NCI-H2107 treated with DMSO at 0.1 percent for 48 hours (cell line): ENCODE measurements around the gene CAPNS2.

Experiments
- DNase-seq: peaks from one replicate; lab custom pipeline; 2025; ENCODE audit not compliant: unreplicated experiment; lab: John Stamatoyannopoulos, UW

CAPNS2 gene

DNA sequence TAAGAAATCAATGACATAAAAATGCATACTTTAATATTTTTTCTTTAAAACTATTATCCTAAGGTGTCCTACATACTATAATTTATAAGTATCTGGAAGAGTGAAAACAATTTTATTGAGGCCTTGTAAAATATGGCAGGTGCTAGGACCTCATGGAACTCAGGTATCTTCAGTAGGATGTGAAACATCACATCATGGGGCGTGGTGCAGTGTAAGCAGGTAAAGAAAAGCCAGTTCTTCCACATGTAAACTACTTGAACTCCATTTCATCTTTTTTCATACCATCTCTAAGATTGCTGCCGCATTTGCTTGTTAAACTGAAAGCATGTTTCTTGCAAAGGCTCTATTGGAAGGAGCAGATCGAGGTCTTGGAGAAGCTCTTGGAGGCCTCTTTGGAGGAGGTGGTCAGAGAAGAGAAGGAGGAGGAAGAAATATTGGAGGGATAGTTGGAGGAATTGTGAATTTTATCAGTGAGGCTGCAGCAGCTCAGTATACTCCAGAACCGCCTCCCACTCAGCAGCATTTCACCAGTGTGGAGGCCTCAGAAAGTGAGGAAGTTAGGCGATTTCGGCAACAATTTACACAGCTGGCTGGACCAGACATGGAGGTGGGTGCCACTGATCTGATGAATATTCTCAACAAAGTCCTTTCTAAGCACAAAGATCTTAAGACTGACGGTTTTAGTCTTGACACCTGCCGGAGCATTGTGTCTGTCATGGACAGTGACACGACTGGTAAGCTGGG, at the start of gene CAPNS2:
Gene CAPNS2 (plus strand): TSS at position 253 of the 744 bp plus-strand sequence. CDS start 73 bp downstream, at position 326.
- DNase-seq = no peak

DNA sequence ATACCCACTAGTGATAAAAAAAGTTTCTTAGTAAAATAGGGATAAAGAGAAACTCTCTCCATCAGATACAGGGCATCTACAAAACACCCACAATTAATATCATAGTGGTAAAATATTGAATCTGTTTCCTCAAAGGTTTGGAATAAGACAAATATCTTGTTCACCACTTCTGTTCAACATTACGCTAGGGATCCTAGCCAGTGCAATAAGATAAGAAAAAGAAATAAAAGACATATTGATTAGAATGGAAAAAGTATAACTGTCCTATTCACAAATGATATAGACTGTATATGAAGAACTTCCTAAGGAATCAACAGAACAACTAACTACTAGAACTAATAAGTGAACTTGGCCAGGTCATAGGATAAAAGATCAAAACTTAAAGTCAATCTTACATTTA, 44.7 kb upstream of the CAPNS2 start:
- DNase-seq = no peak

DNA sequence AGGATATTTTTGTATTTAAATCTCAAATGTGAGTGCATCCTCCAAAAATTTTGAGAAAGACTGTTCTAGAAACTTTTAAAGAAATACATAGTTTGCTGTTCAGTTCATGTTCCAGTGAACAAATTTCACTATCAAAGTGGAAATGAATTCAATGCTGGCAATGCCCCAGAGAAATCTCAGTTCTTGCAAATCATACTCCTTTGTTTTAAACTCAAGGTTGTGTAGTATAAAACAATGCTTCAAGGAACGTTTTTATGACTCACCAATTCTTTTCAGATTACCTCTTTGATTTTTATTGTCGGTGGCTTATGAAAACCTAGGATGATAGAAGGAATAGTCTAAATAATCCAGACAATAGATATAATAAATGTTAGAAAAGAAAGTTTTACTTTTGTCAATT, 40.0 kb upstream of the CAPNS2 start:
- no peak for DNase-seq

DNA sequence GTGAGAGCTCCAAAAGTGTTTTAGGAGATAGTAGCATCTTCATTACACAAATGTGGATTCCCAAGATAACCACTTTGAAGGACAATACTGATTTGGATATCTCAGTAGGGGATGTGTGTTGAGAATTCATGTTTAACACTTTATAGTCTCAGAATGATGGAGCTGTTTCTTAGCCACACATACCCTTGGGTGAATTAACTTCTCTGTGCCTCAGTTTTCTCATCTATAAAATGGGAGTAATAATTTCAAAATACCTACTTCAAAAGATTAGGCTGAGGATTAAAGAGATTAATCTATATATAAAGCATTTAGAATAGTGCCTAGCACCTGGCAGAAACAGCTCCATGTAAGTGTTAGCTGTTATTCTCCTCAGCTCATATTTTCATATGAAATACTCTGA, 38.6 kb upstream of the CAPNS2 start:
- no peak for DNase-seq

DNA sequence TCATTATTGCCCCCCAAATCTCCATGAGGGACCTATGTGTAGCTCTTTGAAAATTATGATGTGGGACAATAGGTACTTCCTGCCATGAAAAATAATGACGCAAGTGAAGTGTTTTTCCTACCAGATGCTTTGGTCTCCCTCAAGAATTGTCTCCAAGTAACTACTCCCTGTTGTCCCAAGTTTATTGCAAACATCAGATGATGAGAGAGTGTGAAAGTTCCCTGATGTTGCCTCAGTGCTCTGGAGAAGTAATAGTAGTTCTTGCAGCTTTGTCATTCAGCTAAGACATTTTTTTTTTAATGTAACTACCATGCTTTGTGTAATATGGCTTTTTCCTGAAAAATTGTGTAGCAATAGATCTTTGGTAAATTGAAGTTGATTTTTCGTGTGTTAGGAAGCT, 37.5 kb upstream of the CAPNS2 start:
- DNase-seq = no peak

DNA sequence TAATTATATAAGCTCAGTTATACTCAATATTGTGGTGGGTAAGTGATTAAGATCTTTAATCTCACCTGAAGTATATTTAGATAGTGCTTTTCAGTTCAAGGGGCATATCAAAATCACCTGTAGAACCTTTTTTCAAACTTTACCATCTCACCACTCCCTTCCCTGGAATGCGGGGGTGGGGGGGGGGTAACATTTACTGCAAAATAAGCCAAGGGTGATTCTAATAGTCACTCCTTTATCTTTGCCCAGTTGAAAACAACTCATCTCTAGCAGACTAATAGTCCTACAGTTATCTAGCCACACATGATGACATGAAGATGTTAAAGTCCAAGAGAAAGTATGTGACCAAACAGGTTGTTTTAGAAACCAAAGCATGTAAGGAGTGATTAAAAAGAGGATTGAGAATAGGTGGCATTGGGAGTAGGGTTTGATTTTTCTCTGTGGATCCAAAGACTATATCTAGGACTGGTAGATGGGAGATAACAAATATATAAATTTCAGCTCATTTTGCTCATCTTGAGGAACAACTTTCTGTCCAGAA, 36.1 kb upstream of the CAPNS2 start:
- no peak for DNase-seq

DNA sequence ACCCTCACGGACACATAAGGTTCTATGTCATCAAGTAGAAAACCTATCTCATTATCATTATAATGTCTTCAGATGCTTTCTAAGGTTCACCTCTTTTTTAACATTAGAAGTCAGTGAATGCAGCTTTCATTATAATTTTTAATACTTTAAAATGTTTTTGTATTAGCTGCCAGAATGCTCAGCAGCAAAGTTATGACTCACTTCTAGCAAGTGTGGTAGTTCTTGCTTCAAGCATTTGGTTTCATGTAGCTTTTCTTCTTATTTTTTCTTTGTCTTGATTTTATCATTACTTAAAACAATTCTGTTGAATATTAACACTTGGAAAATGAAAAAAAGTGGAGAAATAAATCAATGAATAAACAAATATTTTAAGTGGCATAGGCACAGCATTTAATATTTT, 34.3 kb upstream of the CAPNS2 start:
- DNase-seq = no peak

DNA sequence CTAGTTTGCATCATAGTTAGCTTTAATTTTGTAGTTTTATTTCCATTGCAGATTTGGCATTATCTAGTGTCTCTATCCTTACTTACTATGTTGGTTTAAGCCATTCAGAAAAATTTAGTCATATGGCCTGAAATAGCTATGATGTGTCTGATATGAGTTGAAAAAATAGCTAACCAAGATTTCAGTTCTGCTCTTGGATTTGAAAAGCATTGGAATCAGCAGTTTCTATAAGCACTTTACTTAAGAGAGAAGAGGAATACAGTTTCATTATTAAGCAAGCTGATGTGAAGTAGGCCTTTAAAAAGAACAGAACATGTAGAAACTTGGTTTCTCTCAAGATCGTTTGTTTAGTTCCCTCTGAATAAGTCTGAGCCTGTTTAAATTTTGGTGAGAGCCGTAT, 31.7 kb upstream of the CAPNS2 start:
- no peak for DNase-seq

DNA sequence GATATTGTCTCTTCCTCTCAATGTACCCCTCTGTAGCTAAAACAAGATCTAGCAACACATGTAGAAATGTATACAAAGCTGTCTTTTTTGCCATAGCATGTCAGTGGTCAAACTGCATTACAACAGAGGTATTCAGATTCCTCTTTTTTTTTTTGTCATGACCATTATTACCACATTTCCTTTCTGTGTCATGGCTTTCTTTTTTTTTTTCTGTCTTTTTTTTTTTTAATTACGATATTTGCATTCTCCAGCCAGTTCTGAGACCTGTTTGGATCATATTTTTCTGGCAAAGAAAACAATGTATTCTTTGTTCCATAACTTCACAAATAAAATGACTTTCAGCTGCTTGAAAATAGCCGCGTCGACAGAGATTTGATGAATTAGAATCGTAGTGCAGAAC, 27.4 kb upstream of the CAPNS2 start:
- DNase-seq = no peak

DNA sequence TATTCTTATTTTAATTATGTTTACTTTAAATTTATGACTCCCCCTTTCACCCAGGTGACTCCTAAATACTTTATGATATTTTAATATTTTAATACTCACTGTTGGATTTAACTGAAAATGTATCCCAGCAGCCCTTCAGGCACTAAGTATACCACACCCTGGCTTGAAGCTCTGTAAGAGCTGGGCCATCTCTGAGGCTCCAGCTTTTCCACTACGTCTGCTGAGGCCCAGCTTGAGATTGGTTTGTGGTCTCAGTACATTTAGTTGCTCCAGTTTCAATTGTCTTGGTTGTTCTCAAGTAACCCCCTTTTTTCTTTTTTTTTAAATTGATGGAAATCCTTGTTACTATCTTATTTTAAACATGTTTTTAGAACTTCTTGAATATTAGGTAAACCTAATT, 27.0 kb upstream of the CAPNS2 start:
- no peak for DNase-seq

DNA sequence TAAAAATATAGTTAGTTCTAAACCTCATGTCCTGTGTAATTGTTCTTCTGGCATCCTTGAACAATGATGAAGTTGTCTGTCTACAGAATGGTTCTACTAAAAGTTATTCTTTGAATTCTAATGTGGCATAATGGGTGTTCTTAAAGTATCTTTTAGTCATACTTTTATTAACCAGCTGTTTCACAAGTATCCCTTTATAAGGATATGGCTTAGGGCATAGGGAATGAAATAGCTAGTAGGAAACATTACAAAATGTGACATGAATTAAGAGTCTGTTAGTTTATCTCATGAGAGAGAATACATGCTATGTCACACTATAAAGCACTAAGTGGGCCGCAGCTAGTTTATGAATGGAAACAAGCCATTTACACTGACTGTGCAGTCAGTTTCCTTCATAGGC, 26.3 kb upstream of the CAPNS2 start:
- DNase-seq = no peak

DNA sequence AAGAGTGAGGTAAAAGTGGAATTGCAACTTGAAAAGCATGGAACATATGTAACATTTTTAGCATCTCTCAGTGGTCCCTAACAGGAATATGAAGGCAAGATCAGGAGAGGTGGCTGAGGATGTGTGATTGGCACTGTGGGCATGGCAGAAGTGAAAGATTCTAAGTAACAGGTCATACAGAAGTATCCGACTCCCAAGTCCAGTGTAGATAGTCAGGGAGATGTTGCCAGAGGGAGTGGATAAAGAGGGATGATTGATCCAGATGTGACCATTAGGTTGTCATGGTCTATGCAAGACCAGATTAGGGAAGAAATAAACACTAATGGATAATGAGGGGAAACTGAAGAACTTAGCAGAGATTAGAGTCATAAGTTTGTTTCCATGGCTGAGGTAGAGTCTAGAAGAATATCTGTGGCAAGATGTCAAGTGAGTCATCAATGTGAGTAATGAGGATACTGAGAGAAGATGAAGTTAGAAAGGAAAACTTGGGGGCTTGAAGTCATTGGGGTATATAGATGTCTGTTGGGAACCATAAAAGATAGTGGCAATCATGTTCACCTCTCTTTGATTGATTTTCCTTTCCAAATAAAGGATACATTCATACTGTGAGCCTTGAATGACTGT, 23.9 kb upstream of the CAPNS2 start:
- DNase-seq = no peak

DNA sequence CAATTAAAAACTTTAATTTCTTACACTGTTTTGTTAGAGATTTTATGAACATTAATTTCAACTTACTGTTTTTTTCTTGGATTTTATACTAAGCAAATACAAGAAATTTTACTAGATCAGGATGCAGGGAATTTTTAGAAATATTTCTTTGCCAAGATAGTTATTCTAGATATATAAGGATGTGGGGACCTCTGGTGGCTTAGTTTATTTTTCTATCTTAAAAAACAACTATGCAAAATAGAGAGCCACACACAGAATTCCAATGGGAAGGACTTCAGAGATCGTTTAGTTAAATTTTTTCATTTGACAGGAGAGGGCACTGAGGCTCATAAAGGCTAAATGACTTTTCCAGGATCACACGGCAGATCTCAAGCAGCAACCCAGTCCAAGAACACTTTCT, 23.0 kb upstream of the CAPNS2 start:
- DNase-seq = no peak

DNA sequence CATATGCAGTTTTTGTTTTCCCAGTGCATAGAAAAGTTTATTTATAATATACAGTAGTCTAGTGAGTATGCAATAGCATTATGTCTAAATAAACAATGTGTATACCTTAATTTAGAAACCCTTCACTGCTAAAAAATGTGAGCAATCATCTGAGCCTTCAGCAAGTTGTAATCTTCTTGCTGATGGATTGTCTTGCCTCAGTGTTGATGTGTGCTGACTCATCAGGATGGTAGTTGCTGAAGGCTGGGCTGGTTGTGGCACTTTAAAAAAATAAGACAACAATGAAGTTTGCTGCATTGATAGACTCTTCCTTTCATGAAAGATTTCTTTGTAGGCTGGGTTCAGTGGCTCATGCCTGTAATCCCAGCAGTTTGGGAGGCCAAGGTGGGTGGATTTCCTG, 13.9 kb upstream of the CAPNS2 start:
- DNase-seq = no peak

DNA sequence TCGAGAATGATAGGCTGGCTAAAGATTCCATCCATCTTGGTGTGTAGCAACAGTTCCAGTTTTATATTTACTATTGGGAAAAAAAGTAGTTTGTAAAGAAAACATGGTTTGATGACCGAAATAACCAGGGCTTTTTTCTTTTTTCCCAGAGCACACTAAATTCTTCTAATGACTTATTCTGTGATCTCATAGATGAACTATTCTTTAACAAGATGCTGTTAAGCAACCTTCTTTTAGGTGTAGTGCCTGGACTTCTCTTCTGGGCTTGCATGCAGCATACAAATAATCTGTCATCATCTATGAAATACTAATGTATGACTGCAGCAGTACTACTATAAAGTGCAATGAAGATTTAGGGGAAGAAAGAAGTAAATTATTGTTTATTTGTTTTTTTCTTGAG, 11.0 kb upstream of the CAPNS2 start:
- DNase-seq = no peak

DNA sequence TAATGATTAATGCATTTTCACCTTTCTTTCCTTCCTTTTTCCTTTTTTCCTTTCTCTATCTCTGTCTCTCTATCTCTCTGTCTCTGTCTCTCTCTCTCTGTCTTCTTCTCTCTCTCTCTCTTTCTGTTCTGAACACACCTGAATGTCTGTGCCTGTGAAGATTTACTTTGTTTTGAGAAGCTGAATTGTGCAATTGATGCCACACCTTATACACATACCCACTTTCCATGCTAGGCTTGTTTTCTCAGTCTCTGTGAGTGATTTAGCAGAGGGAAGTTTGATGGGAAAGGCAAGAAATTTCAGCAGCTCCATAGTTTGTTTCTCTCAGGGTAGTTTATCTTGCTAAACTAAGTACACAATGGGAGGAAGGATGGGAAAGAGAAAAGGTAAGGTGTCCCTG, 9.3 kb upstream of the CAPNS2 start:
- DNase-seq = no peak

DNA sequence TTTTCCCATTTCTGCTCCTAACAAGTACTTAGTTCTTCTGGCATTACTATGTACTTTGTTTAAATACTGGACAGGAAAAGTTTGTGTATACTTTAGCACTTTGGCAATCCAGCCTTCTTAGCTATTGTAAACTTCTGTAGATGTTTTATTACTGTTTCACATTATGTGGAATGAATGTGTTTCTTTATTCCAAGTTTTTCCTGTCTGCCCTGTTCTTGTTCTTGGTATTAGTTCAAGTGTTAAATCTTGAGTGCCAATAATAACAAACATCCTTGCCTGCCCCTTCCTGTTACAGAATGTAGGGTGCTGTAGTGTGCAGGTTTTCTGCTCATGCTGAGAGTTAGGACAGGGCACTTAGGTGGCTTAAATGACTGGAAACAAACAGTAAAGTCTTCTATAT, 7.3 kb upstream of the CAPNS2 start:
- DNase-seq = no peak

DNA sequence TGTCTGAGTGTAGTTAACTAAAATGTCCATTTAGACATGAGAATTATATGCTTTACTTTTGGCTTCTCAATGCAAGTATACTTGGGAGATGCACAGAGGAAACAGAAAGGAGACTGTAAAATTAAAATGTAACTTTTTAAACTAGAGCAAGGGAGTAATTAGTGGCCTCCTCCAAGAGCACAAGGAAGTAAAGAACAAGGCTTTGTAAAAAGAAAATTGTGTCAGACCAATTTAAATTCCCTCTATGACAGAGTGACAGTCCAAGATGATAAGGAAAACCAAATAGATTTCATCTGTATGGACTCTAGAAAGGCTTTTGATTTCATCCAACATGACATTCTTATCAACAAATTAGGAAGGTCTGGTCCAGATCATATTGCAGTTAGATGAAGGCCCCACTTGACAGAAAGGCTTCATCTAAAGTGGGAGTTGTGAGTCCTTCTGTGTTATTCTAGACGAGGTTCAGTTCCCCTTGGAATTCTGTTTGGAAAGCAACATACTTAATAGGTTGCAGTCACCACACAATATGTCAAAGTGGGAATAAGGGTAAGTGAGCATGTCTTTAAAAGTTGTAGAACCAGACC, 6.5 kb upstream of the CAPNS2 start:
- DNase-seq = no peak

DNA sequence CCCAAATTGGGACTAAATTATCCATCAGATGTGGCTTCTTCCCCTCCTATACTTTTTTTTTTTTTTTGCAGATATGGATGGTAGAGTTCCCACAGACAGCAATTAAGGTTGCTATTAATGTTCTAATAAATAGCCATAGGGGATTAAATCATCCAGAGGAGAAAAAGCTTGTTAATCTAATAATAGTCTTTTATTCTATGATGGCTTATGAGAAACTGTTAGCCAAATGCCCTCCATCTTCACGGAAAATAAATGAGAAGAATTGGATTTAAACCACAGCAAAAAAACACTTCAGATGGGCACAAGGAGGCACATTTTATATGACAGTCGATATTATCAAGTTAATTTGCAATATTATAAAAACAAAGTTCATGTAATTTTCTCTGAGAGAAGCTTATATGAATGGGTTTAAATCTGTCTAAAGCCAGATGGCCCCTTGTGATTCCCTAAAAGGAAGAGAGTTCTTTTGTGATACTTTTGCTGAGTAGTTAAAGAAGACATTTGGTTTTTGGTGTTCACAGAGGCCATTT, 5.1 kb upstream of the CAPNS2 start:
- no peak for DNase-seq

DNA sequence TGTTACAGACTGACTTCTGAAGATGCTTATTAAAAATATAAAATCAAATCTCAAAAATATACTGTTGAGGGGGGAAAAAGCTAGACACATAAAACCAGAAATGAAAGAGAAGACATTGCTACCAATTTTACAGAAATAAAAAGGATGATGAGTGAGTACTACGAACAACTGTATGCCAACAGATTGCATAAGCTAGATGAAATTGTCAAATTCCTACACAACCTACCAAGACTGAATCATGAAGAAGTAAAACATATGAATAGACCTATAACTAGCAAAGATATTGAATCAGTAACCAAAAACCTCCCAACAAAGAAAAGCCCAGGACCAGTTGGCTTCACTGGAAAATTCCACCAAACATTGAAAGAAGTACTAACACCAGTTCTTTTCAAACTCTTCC, 3.5 kb upstream of the CAPNS2 start:
- DNase-seq = no peak

DNA sequence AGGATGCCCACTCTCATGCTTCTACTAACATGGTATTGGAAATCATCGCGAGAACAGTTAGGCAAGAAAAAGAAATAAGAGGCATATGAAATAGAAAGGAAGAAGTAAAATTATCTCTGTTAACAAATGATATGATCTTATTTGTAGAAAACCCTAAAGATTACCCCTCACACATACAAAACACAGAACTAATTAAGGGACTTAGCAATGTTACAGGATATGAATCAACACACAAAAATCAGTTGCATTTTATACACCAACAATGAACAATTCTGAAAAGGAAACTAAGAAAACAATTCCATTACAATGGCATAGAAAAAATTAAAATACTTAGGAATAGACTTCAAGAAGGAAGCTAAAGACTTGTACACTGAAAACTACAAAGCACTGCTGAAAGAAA, 2.7 kb upstream of the CAPNS2 start:
- DNase-seq = no peak

DNA sequence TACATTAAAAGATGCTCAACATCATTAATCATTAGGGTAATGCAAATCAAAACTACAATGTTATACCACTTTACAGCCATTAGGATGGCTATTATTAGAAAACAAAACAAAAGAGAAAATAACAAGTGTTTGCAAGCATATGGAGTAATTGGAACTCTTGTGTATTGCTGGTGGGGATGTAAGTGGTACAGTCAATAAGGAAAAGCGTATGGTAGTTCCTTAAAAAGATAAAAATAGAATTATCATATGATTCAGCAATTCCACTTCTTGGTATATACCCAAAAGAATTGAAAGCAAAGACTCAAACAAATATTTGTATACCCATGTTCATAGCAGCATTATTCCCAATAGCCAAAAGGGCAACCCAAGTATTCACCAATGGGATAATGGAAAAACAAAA, 1.4 kb upstream of the CAPNS2 start:
- DNase-seq = no peak
